ENCODE measurements around the gene NAV1.

Gene NAV1

DNA sequence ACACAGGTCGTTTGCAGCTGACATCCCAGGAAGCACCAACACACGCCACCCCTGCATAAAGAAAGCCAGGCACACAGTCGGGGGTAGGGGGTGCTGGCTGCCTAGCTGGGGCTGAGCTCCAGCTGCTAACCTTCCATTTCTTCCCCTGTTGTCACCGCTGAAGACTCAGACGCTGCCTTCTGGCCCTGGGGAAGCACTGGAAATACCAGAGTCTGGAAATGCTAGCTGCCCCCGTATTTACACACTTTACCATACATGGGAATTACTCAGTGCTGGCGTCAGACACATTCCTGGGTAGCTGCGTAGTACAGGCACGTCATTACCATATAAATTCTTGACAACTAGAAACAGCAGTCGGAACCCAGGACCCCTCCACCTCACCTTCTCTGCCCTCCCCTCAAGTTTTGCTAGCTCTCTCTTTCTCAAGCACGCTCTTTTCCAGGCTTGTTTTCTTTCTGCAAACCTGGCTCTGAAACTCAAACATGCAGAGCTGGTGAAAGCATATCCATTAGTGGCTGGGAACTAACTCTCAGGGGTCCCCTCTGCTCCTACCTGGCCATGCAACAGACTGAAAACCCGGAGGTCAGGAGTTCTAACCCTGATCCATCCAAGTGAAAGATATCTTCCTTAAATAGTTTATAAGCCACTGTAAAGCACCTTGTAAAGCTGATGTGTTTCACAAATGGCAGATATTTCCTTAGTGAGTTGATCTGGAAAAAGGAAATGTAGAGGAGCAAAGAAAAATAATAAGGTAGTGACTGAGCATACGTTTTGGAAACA is 35.3 kb upstream of the NAV1 start:
- DNase-seq = peak in 1 of 10 donors; percentile 76
- intact Hi-C loops (cut with DNase I) = no loop called here

DNA sequence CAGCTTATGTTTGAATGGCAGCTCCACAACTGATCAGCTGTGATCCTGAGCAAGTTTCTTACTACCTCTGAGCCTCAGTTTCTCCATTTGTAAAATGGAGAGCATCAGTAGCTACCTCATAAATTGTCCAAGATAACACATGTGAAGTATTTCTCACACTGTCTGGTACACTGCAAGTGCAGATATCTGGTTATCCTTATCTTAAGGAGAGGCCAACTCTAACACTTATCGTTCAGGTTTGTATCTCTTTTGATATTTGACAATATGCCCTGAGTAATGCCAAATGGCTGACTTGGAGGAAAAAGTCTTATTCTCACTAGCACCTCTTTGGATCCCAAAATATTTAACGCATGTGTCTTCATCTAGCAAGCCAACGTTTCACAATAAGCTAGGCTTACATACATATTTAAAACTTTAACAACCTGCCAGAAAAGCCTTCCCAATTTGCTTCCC is 34.7 kb upstream of the NAV1 start:
- no peak for DNase-seq
- intact Hi-C loops (cut with DNase I) = no loop called here

GRCh38 chr1:201504799-201505502 is 34.0 kb upstream of the NAV1 start:
- no peak for DNase-seq
- intact Hi-C loops (cut with DNase I) = no loop called here

GRCh38 chr1:201505503-201505890 is 33.4 kb upstream of the NAV1 start:
- intact Hi-C loops (cut with DNase I) = no loop called here

DNA sequence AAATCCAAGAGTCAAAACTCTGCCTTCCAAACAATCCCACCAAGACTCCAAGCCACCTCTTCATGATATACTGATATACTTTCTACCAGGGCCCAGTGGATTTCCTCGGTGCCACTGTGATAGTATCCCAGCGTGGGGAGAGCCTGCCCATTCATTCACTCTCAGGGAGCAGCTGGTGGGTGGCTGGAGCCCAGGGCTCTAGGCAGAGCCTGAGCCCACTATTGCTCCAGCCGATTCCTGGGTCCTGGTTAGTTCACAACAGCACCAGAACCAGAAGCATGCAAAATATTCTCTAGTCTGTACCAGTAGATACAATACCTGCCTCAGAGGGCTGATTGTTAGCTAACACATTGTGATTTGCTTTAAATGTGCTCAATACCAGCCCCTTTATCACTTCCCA is 32.8 kb upstream of the NAV1 start:
- DNase-seq = no peak
- intact Hi-C loops (cut with DNase I) = no loop called here

More at GRCh38 chr1:201505503-201505890, 33.4 kb upstream of the NAV1 start:
- no peak for DNase-seq

DNA sequence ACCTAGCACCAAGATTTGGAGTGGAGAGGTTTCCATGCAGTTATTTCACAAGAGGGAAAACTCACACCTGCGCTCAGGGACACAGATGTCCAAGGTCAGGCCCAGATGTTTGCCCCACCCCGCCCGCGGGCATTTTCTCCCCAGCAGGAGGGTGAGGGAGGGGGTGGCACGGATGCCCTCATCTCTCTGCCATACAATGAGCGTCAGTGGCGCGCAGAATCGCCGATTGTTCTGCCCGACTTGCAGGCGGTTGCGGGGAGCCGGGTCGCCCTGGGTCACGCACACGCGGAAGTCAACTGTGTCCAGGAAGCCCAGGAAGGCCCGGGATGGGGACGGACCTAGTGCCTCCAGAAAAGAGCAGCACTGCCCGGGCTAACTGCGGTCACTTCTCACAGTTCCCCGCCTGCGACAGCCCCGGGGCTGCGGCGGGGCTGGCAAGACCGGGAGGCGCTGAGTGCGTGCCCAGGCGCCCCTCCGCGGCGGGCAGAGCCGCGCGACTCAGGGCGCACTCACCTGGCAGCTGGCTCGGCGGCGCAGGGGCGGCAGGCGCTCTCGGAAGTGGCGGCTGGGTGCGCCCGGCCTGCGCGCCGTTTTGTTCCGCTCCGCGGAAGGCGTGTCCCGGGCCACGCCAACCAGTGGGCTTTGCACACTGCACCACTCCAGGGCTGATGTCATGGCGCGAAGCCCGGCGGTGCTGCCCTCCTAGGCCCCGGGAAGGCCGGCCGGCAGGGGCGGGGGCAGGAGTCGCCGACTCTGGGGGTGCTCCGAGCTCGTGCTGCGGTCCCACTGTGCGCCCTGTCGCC is 32.2 kb upstream of the NAV1 start, which contains the start of gene CSRP1:
Gene CSRP1 (minus strand): TSS at position 567 of the 803 bp plus-strand sequence. CDS start 10,820 bp downstream, outside the sequence.
- peak; percentile 77 to 99 (median 91) for DNase-seq
- intact Hi-C loops (cut with DNase I) = no loop called here

- DNase-seq = no peak
- intact Hi-C loops (cut with DNase I) = no loop called here
These were observed 31.6 kb upstream of the NAV1 start for GRCh38 chr1:201507360-201507675.

- DNase-seq = no peak
- intact Hi-C loops (cut with DNase I) = no loop called here
These were observed 30.1 kb upstream of the NAV1 start for GRCh38 chr1:201508809-201509208.

DNA sequence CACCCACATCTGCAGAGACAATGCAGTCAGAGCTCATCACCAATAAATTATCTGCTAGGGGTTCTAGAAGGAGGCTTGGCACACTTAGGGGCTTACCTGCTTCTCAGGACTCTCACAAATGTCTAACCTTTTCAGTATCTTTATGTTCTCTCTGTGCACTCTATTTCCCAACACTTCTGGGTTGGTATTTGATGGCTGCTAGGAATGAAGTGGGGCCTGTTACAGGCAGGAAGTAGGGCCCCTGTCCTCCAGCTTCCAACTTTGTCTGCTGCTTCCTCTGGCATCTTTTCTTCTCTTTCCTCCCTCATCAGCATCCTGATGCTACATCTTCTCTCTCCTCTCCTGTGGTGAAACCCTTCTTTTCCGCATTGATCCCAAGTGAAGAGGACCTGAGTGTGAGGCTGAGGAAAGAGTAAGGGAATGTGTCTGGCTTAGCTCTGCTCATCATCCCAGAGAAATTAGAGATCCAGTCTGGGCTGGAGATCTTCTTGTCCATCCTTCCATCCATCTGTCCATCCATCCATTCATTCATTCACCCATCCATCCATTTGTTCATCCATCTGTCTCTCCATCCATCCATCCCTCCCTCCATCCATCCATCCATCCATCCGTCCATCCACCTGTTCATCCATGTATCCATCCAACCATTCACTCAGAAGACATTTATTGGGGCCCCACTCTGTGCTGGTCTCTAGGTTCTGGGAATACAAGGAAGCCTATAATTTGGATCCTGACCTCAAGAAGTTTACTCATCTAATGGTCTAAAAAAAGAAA is 29.1 kb upstream of the NAV1 start:
- intact Hi-C loops (cut with DNase I) = no loop called here
- no peak for DNase-seq

GRCh38 chr1:201510734-201511133 is 28.2 kb upstream of the NAV1 start:
- intact Hi-C loops (cut with DNase I) = no loop called here
- no peak for DNase-seq

GRCh38 chr1:201511396-201511940 is 27.5 kb upstream of the NAV1 start:
- no peak for DNase-seq
- intact Hi-C loops (cut with DNase I) = no loop called here

DNA sequence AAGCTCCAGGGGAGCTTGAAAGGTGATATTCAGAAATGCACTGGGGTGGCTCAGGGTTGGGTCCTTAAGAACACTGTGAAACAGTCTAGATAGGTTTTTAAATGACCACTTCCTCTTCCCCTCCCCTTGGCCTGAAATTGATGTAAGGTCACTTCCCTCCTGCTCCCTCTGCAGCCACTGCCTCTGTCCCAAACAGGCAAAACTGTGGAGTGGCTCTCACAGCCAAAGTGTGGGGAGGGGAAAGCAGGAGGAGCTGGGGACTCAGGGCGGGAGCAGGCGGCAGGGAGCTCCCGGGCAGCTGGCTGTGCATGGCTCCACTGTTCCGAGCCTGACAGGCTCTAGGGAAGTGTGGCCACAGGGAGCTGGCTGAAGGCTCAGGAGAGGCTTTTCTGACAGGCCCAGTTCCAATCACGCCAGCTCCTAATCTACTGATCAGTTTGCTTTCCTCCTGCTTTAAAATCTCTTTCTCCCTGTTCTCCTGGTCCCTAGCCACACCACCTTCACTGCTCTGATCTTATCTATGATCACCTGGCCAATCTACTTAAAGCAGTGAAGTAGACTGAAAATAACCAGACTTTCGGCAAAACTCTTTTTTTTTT is 26.9 kb upstream of the NAV1 start:
- DNase-seq = peak; percentile 50 to 94 (median 64)
- intact Hi-C loops (cut with DNase I) = no loop called here

- no peak for DNase-seq
- intact Hi-C loops (cut with DNase I) = loop anchor here (1.0 kb wide), 1 partner anchor 31 kb away; no protein-coding TSS in a partner anchor
These were observed 25.3 kb upstream of the NAV1 start for GRCh38 chr1:201513498-201514243.

DNA sequence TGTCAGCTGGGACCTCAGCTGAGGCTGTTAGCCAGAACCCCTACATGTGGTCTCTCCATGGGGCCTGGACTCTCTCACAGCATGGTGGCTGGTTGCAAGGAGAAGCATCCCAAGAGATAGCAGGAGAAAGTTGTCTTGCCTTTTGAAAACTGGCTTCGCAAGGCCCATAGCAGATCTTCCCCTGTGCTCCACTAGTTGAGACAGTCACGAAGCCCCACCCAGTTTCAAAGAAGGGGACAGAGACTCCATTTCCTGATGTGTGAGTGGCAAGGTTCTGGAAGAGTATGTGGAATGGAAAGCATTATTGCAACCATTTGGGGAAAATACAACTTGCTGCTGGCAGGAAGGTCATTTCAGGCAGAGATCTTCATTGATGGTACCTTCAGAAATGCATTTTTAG is 24.5 kb upstream of the NAV1 start:
- intact Hi-C loops (cut with DNase I) = no loop called here
- DNase-seq = no peak

- intact Hi-C loops (cut with DNase I) = no loop called here
These were observed 23.7 kb upstream of the NAV1 start for GRCh38 chr1:201515062-201515750.

DNA sequence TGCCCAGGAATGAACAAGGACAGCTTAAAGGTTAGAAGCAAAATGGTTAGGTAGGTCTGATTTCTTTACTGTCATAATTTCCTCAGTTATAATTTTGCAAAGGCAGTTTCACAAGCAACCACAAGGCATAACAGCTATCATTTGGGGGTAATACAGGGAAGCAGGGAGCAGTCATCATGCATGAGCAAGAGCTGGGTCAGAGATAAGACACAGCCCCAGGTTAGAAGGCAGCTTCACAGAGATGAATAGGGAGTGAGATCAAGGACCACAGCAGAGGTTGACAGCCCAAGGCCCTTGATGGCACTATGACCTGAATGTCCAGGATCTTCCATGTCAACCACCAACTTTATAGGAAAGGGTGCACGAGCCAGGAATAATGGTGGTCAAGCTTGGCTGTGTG is 23.0 kb upstream of the NAV1 start:
- DNase-seq = no peak
- intact Hi-C loops (cut with DNase I) = no loop called here

More at GRCh38 chr1:201515062-201515750, 23.7 kb upstream of the NAV1 start:
- no peak for DNase-seq

DNA sequence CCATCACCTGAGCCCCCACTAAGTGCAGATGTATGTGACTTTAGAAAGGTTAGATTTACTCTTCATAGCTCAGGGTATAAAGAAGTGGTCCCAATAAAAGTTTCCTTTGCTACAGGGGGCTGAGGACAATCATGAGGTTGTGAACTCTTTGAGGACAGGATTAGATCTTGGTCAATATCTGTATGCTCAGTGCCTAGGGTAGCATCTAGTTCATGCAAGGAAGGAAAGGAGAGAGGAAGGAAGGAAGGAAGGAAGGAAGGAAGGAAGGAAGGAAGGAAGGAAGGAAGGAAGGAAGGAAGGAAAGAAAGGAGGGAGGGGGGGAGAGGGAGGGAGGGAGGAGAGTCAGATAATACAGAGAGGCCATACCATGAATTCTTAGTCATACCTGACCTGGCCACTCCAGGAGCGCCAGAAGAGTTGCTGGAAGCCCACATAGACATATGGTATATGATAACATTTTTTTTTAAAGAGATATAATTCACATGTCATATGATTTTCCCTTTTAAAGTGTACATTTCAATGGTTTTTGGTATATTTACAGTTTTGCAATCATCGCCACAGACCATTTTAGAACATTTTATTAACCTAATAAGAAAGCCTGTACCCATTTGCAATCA is 22.3 kb upstream of the NAV1 start:
- no peak for DNase-seq
- intact Hi-C loops (cut with DNase I) = no loop called here

- no peak for DNase-seq
- intact Hi-C loops (cut with DNase I) = no loop called here
These were observed 21.3 kb upstream of the NAV1 start for GRCh38 chr1:201517631-201518030.
